GM12873 (cell line): ENCODE results near the gene EPAS1.

ENCODE experiments used
- TF ChIP-seq, protein P1 (sequence below): IDR thresholded peaks from 2 replicates; pipeline ENCODE4 v1.5.1; 2012; ENCODE audit warnings: low read depth, mild to moderate bottlenecking, moderate library complexity, low read length, control low read depth; ENCODE audit not compliant: insufficient read depth; ENCODE audit errors: missing control alignments

Gene EPAS1

DNA sequence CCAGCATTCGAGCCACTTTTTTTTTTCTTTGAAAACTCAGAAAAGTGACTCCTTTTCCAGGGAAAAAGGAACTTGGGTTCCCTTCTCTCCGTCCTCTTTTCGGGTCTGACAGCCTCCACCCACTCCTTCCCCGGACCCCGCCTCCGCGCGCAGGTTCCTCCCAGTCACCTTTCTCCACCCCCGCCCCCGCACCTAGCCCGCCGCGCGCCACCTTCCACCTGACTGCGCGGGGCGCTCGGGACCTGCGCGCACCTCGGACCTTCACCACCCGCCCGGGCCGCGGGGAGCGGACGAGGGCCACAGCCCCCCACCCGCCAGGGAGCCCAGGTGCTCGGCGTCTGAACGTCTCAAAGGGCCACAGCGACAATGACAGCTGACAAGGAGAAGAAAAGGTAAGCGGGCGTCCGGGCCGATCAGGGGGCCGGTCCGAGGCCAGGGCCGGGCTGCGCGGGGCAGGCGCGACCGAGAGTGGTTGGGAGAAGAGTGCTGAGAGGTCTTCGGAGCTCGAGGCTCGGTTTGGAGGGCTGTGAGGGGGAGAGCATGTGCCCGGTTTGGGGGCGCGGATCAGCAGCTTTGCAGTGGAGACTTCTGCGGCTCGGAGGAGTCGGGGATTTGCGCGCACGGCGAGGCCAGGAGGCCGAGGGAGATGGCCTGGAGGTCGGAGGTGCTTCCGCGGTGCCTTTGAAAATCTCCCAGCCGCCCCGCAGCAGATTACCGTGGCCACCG, 502 bp downstream of the EPAS1 start:
- TF ChIP-seq, protein P1, sequence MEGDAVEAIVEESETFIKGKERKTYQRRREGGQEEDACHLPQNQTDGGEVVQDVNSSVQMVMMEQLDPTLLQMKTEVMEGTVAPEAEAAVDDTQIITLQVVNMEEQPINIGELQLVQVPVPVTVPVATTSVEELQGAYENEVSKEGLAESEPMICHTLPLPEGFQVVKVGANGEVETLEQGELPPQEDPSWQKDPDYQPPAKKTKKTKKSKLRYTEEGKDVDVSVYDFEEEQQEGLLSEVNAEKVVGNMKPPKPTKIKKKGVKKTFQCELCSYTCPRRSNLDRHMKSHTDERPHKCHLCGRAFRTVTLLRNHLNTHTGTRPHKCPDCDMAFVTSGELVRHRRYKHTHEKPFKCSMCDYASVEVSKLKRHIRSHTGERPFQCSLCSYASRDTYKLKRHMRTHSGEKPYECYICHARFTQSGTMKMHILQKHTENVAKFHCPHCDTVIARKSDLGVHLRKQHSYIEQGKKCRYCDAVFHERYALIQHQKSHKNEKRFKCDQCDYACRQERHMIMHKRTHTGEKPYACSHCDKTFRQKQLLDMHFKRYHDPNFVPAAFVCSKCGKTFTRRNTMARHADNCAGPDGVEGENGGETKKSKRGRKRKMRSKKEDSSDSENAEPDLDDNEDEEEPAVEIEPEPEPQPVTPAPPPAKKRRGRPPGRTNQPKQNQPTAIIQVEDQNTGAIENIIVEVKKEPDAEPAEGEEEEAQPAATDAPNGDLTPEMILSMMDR = no peak

DNA sequence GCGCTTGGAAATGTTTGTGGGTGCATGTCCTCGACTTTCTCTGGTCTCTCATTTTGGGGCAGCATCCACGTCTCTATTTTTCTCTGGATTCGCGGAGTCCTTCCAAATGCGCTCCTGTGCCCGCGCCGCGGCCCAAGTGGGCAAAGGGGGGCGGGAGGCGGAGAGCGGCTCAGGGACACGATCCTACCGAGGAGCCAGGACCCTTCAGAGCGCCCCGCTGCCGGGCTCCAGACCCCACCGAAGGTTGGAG, 990 bp downstream of the EPAS1 start:
- TF ChIP-seq, protein P1 = no peak

DNA sequence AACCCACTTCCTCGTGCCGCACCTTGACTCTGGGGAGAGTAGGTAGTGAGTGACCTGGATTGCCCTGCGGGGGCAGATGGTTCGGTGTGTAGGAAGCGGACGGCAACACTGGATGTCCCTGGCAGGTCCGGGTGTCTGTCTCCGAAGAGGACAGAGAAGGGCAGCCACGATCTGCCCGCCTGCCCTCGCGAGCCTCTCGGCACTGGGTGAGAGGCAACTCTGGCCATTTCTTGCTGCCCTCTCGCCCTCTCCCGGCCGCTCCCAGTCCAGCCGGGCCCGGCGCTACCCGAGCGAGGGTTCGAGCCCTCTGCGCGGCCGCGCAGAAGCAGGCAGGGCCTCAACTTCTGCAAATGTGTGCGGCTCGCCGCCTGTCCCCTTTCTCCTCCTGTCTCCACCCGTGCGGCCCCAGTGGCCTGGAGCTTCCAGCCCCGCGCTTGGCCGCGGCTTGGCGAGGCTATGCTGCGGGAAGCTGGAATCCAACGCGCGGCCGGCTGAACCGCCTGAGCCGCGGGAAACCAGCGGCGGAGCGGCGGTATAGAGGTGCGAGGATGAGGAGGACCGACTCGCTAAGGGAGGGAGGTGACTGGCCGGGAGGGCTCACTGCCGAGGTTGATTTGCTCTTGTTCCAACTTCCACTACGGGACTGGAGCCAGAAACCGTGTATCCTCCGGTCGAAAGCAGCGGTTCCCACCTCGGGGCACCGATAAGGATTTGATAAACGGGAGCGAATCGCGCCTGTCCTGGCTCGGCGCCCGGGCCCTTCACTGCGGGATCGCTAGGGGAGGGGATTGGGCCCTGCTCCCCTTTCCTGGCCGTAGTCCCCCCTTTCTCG, 1.5 kb downstream of the EPAS1 start:
- TF ChIP-seq, protein P1 = peak; percentile 12

DNA sequence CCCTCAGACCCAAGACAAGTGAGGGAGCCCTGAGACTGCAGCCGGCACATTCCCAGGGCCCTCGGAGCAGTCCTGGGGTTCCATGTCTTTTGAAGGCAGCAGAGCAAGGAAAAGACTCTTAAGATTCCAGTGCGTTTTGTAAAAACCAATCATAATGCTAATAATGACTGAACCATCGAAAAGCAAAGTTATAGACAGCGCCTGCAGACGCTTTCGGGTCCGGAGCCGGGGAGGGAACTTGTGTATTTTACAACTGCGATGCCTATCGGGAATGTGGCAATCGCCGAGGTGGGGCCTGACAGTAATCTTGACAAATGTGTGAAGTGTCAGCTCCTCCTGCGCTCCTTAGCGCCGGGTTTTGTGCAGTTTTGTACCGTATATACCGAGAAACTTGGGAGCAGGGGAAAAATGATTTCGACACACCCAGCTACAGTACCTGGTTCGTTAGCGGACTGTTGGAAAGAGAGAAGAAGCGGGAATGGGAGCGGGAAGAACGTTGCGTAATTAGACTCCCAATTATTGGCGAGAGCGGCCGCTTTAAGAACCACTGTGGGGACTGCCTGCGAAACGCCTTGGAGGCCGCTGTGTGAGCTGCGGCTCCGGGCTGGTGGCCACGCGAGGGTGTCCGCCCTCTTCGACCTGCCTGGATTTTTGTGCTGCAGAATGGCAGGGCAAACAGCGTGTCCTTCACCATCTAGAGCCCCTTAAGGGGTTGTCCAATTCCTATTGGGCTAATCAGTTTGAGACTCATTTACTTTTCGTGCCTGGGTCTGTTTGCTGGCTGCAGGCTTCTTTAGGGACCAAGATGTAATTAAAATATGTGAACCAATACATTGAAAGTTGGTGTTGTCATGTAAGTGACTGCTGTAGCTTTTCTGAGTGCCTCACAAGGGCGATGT, 2.4 kb downstream of the EPAS1 start:
- TF ChIP-seq, protein P1 = no peak

DNA sequence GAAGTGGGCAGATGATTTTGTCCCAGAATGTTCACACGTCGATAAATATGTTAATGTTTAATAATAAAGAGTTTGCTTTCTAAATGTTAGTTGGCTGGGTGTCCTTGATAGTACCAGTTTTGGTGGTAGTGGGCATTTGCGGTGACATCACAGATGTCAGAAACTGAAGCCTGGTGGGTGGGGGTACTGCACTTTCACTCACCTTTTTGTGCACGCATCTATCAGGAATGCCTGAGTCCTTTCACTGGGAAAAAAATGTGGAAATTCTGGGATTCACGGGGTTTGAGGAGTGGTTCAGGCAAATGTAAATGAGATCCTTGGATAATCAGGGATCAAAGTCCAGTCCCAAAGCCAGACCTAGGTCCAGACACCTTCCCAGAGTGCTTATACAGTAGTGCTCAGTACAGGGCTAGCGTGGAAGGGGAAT, 3.2 kb downstream of the EPAS1 start:
- TF ChIP-seq, protein P1 = no peak

DNA sequence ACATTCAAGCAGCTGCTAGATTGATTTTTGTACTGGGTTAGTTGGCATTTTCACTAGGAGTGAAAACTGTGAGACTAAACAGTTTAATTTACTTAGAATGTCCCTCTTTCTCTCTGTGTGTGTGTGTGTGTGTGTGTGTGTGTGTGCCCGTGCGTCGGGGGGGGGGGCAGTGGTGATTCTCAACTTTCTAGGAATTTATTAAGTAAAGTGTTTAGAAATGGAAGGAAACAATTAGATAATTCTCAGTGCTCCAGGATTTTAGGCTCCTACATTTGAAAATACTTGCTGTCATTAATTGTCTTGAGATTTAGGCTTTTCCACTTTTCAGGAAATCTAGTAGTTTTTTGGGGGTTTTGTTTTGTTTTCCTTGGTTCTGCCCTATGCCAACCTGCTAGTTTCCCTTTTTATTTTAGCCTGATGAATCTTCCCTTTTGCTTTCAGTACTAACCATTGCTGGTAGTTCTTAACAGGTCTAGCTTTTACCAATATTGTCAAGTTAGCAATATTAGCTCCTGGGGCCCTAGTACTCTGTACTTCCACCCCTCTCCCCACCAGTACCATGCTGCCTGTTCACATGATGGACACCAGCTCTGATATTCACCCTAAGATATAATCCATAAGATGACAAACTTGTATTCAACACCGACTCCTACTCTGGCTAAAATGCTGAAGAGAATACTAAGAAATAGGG, 4.9 kb downstream of the EPAS1 start:
- TF ChIP-seq, protein P1 = no peak
